GM19043 (cell line): ENCODE data around the gene XPO1.
"Not testable (repeated sequence)": the region's sequence is repeated elsewhere in the genome, so short reads cannot be mapped to it uniquely, and the experiment has no call there.

Source experiments
- ATAC-seq: cut with Tn5 transposase; IDR thresholded peaks from one replicate; pipeline ENCODE4 v1.9.1; 2021; ENCODE audit warnings: low read depth; ENCODE audit not compliant: unreplicated experiment

Gene XPO1, protein sequence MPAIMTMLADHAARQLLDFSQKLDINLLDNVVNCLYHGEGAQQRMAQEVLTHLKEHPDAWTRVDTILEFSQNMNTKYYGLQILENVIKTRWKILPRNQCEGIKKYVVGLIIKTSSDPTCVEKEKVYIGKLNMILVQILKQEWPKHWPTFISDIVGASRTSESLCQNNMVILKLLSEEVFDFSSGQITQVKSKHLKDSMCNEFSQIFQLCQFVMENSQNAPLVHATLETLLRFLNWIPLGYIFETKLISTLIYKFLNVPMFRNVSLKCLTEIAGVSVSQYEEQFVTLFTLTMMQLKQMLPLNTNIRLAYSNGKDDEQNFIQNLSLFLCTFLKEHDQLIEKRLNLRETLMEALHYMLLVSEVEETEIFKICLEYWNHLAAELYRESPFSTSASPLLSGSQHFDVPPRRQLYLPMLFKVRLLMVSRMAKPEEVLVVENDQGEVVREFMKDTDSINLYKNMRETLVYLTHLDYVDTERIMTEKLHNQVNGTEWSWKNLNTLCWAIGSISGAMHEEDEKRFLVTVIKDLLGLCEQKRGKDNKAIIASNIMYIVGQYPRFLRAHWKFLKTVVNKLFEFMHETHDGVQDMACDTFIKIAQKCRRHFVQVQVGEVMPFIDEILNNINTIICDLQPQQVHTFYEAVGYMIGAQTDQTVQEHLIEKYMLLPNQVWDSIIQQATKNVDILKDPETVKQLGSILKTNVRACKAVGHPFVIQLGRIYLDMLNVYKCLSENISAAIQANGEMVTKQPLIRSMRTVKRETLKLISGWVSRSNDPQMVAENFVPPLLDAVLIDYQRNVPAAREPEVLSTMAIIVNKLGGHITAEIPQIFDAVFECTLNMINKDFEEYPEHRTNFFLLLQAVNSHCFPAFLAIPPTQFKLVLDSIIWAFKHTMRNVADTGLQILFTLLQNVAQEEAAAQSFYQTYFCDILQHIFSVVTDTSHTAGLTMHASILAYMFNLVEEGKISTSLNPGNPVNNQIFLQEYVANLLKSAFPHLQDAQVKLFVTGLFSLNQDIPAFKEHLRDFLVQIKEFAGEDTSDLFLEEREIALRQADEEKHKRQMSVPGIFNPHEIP (N-terminal part only)

GRCh38 chr2:61538200-61538919 is at the start of gene XPO1:
Gene XPO1, minus strand, starts transcription at chr2:61538356. Its CDS starts 4,459 bp downstream, at chr2:61533897.
- peak; percentile 72 for ATAC-seq

DNA sequence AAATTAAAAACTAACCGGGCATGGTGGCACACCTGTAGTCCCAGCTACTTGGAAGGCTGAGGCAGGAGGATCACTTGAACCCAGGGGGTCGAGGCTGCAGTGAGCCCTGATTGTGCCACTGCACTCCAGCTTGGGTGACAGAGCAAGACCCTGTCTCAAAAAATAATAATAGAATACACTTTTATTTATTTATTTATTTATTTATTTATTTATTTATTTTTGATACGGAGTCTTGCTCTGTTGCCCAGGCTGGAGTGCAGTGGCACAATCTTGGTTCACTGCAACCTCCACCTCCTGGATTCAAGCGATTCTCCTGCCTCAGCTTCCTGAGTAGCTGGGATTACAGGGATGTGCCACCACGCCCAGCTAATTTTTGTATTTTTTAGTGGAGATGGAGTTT is 48.8 kb upstream of the XPO1 start:
- not testable (repeated sequence) for ATAC-seq

DNA sequence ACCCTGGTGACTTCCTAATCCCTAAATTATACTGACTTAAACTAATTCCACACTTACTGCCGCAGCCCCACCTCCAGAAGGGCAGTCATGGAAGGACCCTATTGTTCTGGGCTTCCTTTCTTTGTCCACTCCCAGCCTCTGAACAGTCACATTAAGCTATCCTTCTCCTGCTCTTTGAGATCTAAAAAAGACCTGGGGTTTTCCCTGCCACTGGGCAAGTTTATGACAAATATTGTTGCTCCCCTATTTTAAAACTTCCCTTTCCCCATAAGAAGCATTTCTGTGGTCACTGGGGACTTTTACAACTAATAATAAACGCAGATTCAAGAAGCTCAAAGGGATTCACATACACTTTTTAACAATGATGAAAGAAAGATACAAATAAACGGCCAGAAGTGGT is 47.2 kb upstream of the XPO1 start:
- ATAC-seq, result no peak

DNA sequence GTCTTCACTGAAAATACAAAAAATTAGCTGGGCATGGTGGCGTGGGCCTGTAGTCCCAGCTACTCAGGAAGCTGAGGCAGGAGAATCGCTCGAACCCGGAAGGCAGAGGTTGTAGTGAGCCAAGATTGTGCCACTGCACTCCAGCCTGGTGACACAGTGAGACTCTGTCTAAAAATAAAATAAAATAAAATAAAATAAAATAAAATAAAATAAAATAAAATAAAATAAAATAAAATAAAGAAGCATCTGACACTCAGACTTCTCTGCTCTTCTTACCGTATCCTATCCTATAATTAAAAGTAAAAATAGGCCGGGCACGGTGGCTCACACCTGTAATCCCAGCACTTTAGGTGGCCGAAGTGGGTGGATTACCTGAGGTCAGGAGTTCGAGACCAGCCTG is 46.2 kb upstream of the XPO1 start:
- not testable (repeated sequence) for ATAC-seq

- no peak for ATAC-seq
Observed at GRCh38 chr2:61582165-61582564, 44.0 kb upstream of the XPO1 start.

- no peak for ATAC-seq
Observed at GRCh38 chr2:61581716-61582115, 43.6 kb upstream of the XPO1 start.

DNA sequence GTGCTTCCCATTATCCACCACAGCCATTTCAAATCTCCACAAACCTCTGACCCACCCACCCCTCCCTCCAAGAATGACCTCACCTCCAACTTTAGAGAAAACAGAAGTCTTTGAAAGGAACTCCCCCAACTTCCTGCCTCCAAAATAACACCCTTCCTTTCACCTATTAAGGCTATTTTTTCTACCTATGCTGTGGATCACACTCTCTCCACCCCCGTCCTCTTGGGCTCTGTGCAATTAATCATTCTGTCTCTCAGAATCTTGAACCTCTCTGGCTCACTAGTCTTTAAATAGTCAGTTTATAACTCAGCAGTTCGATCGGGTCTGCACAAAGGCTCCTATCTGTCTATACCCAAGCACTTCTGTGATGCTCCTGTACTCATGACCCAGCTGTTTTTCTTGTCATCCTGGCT is 37.3 kb upstream of the XPO1 start:
- ATAC-seq, result no peak

DNA sequence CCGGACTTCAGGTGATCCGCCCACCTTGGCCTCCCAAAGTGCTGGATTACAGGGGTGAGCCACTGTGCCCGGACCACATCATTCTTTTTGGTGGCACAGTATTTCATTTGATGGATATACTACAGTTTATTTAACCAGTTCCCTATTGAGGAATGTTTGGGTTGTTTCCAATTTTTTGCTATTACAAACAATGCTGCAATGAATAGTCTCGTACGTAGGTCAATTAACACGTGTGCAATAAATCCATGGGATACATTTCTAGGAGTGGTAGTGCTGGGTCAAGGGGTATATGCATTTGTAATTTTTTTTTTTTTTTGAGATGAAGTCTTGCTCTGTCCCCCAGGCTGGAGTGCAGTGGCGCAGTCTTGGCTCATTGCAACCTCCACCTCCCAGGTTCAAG is 28.4 kb upstream of the XPO1 start:
- no peak for ATAC-seq

DNA sequence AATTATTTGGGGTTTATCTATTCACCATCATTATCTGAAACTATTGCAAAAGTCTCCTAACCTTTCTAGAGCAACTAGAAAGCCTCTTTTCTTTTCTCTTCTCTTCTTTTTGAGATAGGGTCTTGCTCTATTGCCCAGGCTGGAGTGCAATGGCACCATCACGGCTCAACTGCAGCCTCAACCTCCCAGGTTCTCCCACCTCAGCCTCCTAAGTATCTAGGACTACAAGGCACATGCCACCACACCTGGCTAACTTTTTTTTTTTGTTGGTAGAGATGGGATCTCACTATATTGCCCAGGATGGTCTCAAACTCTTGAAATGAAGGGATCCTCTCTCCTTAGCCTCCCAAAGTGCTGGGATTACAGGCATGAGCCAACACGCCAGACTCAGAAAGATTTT is 24.5 kb upstream of the XPO1 start:
- ATAC-seq, result no peak

GRCh38 chr2:61558160-61558559 is 20.0 kb upstream of the XPO1 start:
- no peak for ATAC-seq

DNA sequence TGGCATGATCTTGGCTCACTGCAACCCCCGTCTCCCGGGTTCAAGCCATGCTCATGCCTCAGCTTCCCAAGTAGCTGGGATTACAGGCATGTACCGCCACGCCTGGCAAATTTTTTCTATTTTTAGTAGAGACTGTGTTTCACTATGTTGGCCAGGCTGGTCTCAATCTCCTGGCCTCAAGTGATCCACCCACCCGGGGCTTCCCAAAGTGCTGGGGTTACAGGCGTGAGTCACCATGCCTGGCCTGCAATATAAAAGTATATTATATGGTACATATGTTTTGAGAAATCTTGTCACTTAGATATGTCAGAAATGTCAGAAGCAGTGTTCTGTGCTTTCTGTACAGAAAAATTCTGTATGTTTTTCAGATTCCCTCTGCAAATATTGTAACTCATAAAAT is 19.2 kb upstream of the XPO1 start:
- no peak for ATAC-seq

DNA sequence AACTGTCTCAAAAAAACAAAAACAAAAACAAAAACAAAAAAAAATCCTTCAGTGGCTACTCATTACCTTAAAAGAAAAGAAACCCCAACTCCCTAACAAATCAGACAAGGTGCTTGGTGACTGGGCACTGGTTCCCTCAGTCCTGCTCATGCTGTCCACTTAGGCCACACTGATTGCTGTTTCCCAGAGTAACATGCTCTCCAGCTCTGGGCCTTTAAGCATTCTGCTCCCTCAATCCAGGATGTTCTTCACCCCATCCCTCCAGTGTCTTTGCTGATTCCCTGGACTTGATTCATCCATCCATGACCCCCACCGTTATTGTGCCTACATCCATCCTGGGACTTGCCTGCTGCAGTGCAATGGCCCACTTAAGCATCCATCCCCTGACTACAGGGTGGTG is 16.4 kb upstream of the XPO1 start:
- no peak for ATAC-seq

DNA sequence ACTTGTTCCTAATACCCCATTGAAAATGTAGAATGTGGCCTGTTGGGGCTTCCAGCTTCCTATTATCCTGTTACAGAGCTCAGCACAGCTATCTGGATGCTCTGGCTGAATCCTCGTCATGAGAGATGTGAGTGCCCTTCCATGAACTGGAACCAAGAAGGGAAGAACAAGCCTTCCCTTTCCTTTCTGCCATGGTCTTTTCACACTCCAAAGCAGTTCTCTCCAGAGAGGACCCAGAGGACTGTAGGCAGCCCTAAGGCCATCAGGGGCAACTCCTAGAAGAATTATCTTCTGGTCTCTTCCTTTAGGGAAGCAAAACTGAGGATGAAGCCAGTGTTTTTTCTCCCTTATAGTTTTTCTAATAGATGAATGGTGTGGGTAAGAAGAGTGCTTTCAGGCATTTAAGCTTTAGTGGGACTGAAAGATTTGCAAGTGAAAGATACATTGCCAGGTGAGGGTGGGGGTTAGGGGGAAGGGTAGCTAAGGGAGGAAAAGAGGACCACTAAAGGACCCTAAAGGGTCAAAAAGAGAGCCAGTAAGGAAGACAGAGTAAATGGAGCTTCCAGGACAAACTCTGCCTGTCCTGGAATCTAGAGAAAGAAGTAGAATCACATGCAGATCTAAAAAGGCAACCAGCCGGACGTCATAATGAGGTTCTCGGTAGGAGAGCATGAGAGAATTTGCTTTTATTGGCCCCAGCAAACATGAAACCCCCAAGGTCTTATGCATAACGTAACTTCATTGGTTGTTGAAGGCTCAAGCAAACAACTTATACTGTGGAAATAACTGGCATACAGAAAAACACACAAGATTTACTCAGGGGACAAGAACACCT is 12.4 kb upstream of the XPO1 start:
- ATAC-seq, result no peak

DNA sequence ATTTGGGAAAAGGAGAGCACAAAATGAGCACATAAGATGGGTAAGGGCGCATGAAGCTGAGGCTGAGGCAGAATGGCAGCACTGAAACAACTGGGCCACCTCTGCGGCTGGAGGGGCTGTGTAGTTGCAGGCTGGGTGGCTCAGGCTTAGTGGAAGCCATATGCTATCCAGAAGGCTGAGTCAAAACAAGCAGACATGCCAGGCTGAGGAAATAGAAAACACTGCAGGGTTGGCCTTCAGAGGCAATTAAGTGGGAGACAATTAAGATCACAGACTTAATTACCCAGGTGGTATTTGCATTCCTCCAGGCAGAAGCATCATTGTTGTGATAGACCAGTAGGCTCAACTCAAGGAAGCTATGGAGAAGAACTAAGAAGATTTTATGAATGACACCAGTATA is 11.4 kb upstream of the XPO1 start:
- ATAC-seq, result no peak

DNA sequence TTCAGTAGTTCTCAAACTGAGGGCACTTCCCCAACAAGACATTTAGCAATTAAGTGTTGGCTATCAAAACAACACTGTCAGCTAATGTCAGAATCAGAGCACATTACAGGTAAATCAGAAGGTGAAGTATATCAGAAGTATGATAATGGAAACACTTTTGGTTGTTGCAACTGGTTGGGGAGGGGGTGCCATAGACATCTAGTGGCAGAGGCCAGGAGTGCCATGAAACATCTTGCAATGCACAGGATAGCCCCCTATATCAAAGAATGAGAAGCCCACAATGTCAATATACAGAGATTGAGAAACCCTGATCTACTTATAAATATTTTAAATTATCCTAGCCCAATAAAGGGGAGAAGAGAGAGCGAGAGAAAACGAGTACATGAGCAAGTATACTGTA is 4.9 kb upstream of the XPO1 start:
- ATAC-seq, result no peak

- ATAC-seq, result not testable (repeated sequence)
Observed at GRCh38 chr2:61540167-61540566, 2.0 kb upstream of the XPO1 start.

- ATAC-seq, result no peak
Observed at GRCh38 chr2:61538920-61539520, 864 bp upstream of the XPO1 start.

DNA sequence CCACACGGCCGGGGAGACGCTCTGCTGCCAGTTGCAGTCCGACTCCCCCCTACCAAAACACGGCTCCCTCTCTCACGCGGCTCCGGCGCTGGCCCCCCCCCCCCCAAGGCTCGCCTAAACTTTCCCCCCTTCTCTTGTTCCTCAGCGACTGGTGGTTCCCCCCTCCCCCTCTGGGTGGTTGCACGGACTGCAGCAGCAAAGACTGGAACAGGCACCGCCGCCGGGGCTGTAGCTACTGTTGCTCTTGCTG is 281 bp downstream of the XPO1 start:
- ATAC-seq, result no peak

DNA sequence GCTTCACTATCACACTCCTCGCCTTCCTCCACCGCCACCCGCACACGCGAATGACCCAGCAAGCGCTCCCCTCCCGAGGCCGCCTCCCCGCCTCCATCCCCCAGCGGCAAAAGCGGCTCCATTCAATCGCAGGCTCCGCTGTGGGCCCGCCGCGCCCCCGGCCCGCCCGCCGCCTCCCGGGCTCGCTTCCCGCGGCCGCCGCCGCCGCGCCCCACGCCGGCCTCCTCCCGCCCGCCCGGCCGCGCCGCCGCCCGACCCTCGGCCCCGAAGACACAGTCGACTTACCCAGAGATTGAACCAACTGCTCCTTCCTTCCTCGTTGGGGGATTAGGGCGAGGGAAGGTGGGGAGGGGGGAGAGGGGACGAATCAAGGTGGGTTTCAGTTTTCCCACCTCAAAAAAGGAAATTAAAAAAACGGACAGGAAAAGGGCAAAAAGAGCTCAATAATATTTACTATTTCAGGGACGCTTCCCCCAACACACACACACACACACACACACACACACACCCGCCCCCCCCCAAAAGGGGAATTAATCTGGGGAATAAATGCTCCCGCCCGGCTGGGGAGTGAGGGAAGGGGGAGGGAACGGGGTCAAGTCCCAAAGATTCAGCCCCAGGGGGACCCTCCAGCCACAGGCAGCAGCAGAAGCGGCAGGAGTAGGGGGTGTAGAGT is 743 bp downstream of the XPO1 start:
- ATAC-seq, result no peak
